IMR-90 (cell line): ENCODE measurements around the gene NDUFA5. TPM values are rescaled to one million over a fixed set of nuclear protein-coding genes. Genes with fewer than 3 reads are reported as not detected.
"Not testable (repeated sequence)": the region's sequence is repeated elsewhere in the genome, so short reads cannot be mapped to it uniquely, and the experiment has no call there.

Experiments used
- ATAC-seq: fragments of 200-7000 bp; cut with Tn5 transposase; 2 replicates; pipeline ENCODE4 v1.9.1; 2020; ENCODE audit warnings: low read depth, mild to moderate bottlenecking, moderate library complexity
- BruUV-seq: library from RNA; stranded (reverse); fragments of 400-500 nt; replicated peaks from 2 replicates; lab custom pipeline; 2021; lab: Mats Ljungman, UMichigan
- CTCF ChIA-PET: fragments of 300-600 bp; formaldehyde crosslinking; extraction: SDS; loops from one replicate; lab custom pipeline; 2021; ENCODE audit warnings: antibody characterized with exemption; lab: Yijun Ruan, JAX
- POLR2A ChIA-PET: fragments of 300-600 bp; sonication (Branson Sonifier 250); formaldehyde crosslinking; loops from one replicate; lab custom pipeline; 2022; ENCODE audit warnings: antibody characterized with exemption; ENCODE audit not compliant: unreplicated experiment; lab: Charles Lee
- DNase-seq: peaks from one replicate; pipeline ENCODE4 v3.0.0; 2013
- H2AFZ ChIP-seq: replicated peaks from 2 replicates; pipeline ENCODE3; 2013; ENCODE audit warnings: low read length, mild to moderate bottlenecking; ENCODE audit not compliant: poor library complexity
- H2AK5ac ChIP-seq: 2 replicates; pipeline ENCODE4 v1.6.1; 2013; ENCODE audit warnings: low read depth, low read length, inconsistent platforms
- H2AK9ac ChIP-seq: replicated peaks from 2 replicates; pipeline ENCODE3; 2013; ENCODE audit warnings: mild to moderate bottlenecking, low read depth, low read length, moderate library complexity; ENCODE audit not compliant: poor library complexity
- H2BK120ac ChIP-seq: 2 replicates; pipeline ENCODE4 v1.6.1; 2013; ENCODE audit warnings: low read depth, low read length, inconsistent platforms
- H2BK15ac ChIP-seq: 3 replicates; pipeline ENCODE4 v1.6.1; 2013; ENCODE audit warnings: low read depth, low read length, inconsistent platforms
- H2BK20ac ChIP-seq: 2 replicates; pipeline ENCODE4 v1.6.1; 2013; ENCODE audit warnings: low read depth, mild to moderate bottlenecking, inconsistent platforms, low read length, moderate library complexity
- H2BK5ac ChIP-seq: 2 replicates; pipeline ENCODE4 v1.6.1; 2013; ENCODE audit warnings: mild to moderate bottlenecking, low read depth, low read length, inconsistent platforms; ENCODE audit not compliant: poor library complexity, severe bottlenecking
- H3K14ac ChIP-seq: replicated peaks from 2 replicates; pipeline ENCODE4 v1.6.1; 2013; ENCODE audit warnings: low read depth, low read length, inconsistent platforms
- H3K18ac ChIP-seq: 2 replicates; pipeline ENCODE4 v1.6.1; 2013; ENCODE audit warnings: low read depth, low read length, control low read depth
- H3K23ac ChIP-seq: 2 replicates; pipeline ENCODE4 v1.6.1; 2013; ENCODE audit warnings: low read depth, low read length, inconsistent platforms
- H3K27ac ChIP-seq: 2 replicates; pipeline ENCODE4 v1.5.1; 2013; ENCODE audit warnings: mild to moderate bottlenecking, control low read depth, low read length; ENCODE audit not compliant: insufficient read depth
- H3K27me3 ChIP-seq: 2 replicates; pipeline ENCODE4 v1.6.1; 2013; ENCODE audit warnings: low read length; ENCODE audit not compliant: control insufficient read depth, insufficient read depth
- H3K36me3 ChIP-seq: 2 replicates; pipeline ENCODE4 v1.6.1; 2013; ENCODE audit warnings: low read length, mixed read lengths; ENCODE audit not compliant: control insufficient read depth, insufficient read depth
- H3K4ac ChIP-seq: 2 replicates; pipeline ENCODE4 v1.6.1; 2013; ENCODE audit warnings: low read depth, low read length, inconsistent platforms
- H3K4me1 ChIP-seq: 2 replicates; pipeline ENCODE4 v1.6.1; 2013; ENCODE audit warnings: low read length, mixed read lengths; ENCODE audit not compliant: control insufficient read depth, insufficient read depth
- H3K4me2 ChIP-seq: 2 replicates; pipeline ENCODE4 v1.6.1; 2013; ENCODE audit warnings: low read depth, mild to moderate bottlenecking, control low read depth, low read length, moderate library complexity
- H3K4me3 ChIP-seq: 2 replicates; pipeline ENCODE4 v1.5.1; 2013; ENCODE audit warnings: low read depth, mild to moderate bottlenecking, control low read depth, low read length, moderate library complexity; ENCODE audit not compliant: insufficient read depth
- H3K56ac ChIP-seq: 2 replicates; pipeline ENCODE4 v1.6.1; 2013; ENCODE audit warnings: low read length, inconsistent platforms; ENCODE audit not compliant: insufficient read depth; ENCODE audit errors: extremely low read depth
- H3K79me1 ChIP-seq, 2 experiments: 2 replicates each; pipeline ENCODE4 v1.6.1; 2013; ENCODE audit warnings: low read length in 2 of 2, inconsistent platforms in 1 of 2, low read depth in 1 of 2
- H3K9ac ChIP-seq: 2 replicates; pipeline ENCODE4 v1.6.1; 2013; ENCODE audit warnings: low read depth, low read length, control low read depth
- H3K9me1 ChIP-seq: 2 replicates; pipeline ENCODE4 v1.6.1; 2013; ENCODE audit warnings: low read length, inconsistent platforms; ENCODE audit not compliant: insufficient read depth
- H3K9me3 ChIP-seq: 2 replicates; pipeline ENCODE4 v1.6.1; 2013; ENCODE audit warnings: low read length; ENCODE audit not compliant: control insufficient read depth, insufficient read depth
- H4K20me1 ChIP-seq: 2 replicates; pipeline ENCODE4 v1.6.1; 2013; ENCODE audit warnings: low read length, inconsistent platforms; ENCODE audit not compliant: insufficient read depth
- H4K5ac ChIP-seq: 2 replicates; pipeline ENCODE4 v1.6.1; 2013; ENCODE audit warnings: mild to moderate bottlenecking, low read depth, low read length, control low read depth
- H4K8ac ChIP-seq, 2 experiments: 2 replicates each; pipeline ENCODE4 v1.6.1; 2013; ENCODE audit warnings: low read depth in 2 of 2, low read length in 2 of 2, control low read depth in 1 of 2, inconsistent platforms in 1 of 2
- H4K91ac ChIP-seq: 2 replicates; pipeline ENCODE4 v1.6.1; 2013; ENCODE audit warnings: low read depth, low read length, inconsistent platforms; ENCODE audit not compliant: insufficient read depth
- dilution Hi-C: fragments of 300-500 bp; cut with HindIII; formaldehyde crosslinking; loops from one replicate; pipeline ENCODE4 v1.14.3; 2018; ENCODE audit warnings: low sequenced_read_pairs; ENCODE audit not compliant: unreplicated experiment
- in situ Hi-C: fragments of 300-500 bp; cut with MboI; formaldehyde crosslinking; loops from 3 replicates; pipeline ENCODE4 v1.14.3; 2019; ENCODE audit warnings: low sequenced_read_pairs, inconsistent platforms, mixed read lengths
- intact Hi-C: fragments of 100-400 bp; cut with micrococcal nuclease; formaldehyde crosslinking; loops from 2 replicates; pipeline ENCODE4 v1.10.0; 2022
- polyA plus RNA-seq, 3 experiments: library from polyadenylated mRNA; depleted of rRNA; stranded (reverse); fragments of >200 nt; gene quantifications; 2 replicates each; pipeline ENCODE4 v1.2.3, GENCODE V29; 2012; ENCODE audit warnings: low replicate concordance in 1 of 3
- total RNA-seq: library from RNA; depleted of rRNA; stranded (reverse); fragments of >200 nt; gene quantifications from 2 replicates; pipeline ENCODE4 v1.2.3, GENCODE V29; 2012

NDUFA5 gene
- total and polyA plus RNA-seq, 2 of the 4 experiments (the other 2 are of a cell fraction): 2.9 to 12.1 TPM

DNA sequence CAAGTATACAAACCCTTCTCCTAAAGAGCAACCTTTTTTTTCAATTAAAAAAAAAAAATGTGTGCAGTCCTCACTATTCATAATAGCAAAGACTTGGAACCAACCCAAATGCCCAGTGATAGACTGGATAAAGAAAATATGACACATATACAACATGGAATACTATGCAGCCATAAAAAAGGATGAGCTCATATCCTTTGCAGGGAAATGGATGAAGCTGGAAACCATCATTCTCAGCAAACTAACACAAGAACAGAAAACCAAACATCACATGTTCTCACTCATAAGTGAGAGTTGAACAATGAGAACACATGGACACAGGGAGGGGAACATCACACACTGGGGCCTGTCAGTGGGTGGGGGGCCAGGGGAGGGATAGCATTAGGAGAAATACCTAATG, 5.5 kb downstream of the NDUFA5 start:
- H2BK120ac ChIP-seq, H3K27ac ChIP-seq, H3K4me2 ChIP-seq, H3K9ac ChIP-seq, BruUV-seq, H2BK15ac ChIP-seq, H3K9me3 ChIP-seq, H3K27me3 ChIP-seq, H3K14ac ChIP-seq, DNase-seq, H3K18ac ChIP-seq, H4K8ac ChIP-seq, H2AK5ac ChIP-seq, H3K4me1 ChIP-seq, H4K5ac ChIP-seq, ATAC-seq, H3K36me3 ChIP-seq, intact Hi-C loops, CTCF ChIA-PET, H4K91ac ChIP-seq, POLR2A ChIA-PET, H4K20me1 ChIP-seq, H2BK5ac ChIP-seq, H3K23ac ChIP-seq, H3K4ac ChIP-seq, in situ Hi-C loops, dilution Hi-C loops, H3K56ac ChIP-seq, H3K4me3 ChIP-seq, H2AK9ac ChIP-seq, H2BK20ac ChIP-seq, H2AFZ ChIP-seq, H3K9me1 ChIP-seq: not testable (repeated sequence)
- H3K79me1 ChIP-seq: peaks cover 8 to 30% of the 10 kb centered on the region in 2 experiments
